GM06990 (cell line): ENCODE data around the gene TMIGD2.
"Not testable (repeated sequence)": the region's sequence is repeated elsewhere in the genome, so short reads cannot be mapped to it uniquely, and the experiment has no call there.

Experiments
- DNase-seq: peaks from one replicate; pipeline ENCODE4 v3.0.0-alpha.2; 2011; ENCODE audit not compliant: insufficient read length; ENCODE audit errors: extremely low read depth
- H3K27me3 ChIP-seq: replicated peaks from 2 replicates; pipeline ENCODE4 v1.6.0; 2011; ENCODE audit warnings: low read length; ENCODE audit not compliant: control insufficient read depth, insufficient read depth
- H3K36me3 ChIP-seq: 2 replicates; pipeline ENCODE4 v1.5.1; 2011; ENCODE audit warnings: low read length; ENCODE audit not compliant: control insufficient read depth, insufficient read depth
- H3K4me3 ChIP-seq: replicated peaks from 2 replicates; pipeline ENCODE4 v1.5.1; 2011; ENCODE audit warnings: low read depth, mild to moderate bottlenecking, control low read depth, low read length
- CTCF ChIP-seq: IDR thresholded peaks from 2 replicates; pipeline ENCODE4 v1.5.1; 2011; ENCODE audit warnings: low read length, control low read depth, mild to moderate bottlenecking, inconsistent platforms; ENCODE audit not compliant: insufficient read depth, poor library complexity, severe bottlenecking

Gene TMIGD2

GRCh38 chr19:4278010-4278409 is 24.2 kb downstream of the TMIGD2 start:
- TF ChIP-seq CTCF, result no peak
- DNase-seq, result no peak
- Histone ChIP-seq H3K4me3 (no peak overlapping the region), H3K36me3 (no peaks in the 10 kb centered on the region; the same call in 1 of the 2 replicates), H3K27me3 (no peaks in the 10 kb centered on the region; the same call in 1 of the 2 replicates)

- Histone ChIP-seq H3K27me3 (no peaks in the 10 kb centered on the region; the same call in 1 of the 2 replicates), H3K36me3 (no peaks in the 10 kb centered on the region; the same call in 1 of the 2 replicates), H3K4me3 (no peak overlapping the region)
- DNase-seq, result no peak
- TF ChIP-seq CTCF, result no peak
Measured at GRCh38 chr19:4277191-4277696, 24.9 kb downstream of the TMIGD2 start.

GRCh38 chr19:4274321-4274686 is 27.9 kb downstream of the TMIGD2 start:
- H3K4me3 ChIP-seq, DNase-seq, H3K36me3 ChIP-seq, H3K27me3 ChIP-seq: not testable (repeated sequence)

- Histone ChIP-seq H3K27me3 (no peaks in the 10 kb centered on the region; the same call in 1 of the 2 replicates), H3K36me3 (peaks cover 12% of the 10 kb centered on the region), H3K4me3 (no peak overlapping the region)
- DNase-seq, result no peak
- TF ChIP-seq CTCF, result no peak
Measured at GRCh38 chr19:4272894-4273293, 29.3 kb downstream of the TMIGD2 start.

GRCh38 chr19:4268816-4269430 is 33.3 kb downstream of the TMIGD2 start:
- peaks cover 17% of the 10 kb centered on the region for H3K36me3 ChIP-seq
- no peaks in the 10 kb centered on the region for H3K27me3 ChIP-seq
- DNase-seq, result no peak
- no peak for TF ChIP-seq CTCF
- H3K4me3 ChIP-seq, result no peak overlapping the region

- TF ChIP-seq CTCF, result no peak
- Histone ChIP-seq H3K27me3 (no peaks in the 10 kb centered on the region), H3K4me3 (no peak overlapping the region), H3K36me3 (peaks cover 19% of the 10 kb centered on the region)
- no peak for DNase-seq
Measured at GRCh38 chr19:4267901-4268815, 34.0 kb downstream of the TMIGD2 start.
